ENCODE data around the gene UQCC5.

DNA sequence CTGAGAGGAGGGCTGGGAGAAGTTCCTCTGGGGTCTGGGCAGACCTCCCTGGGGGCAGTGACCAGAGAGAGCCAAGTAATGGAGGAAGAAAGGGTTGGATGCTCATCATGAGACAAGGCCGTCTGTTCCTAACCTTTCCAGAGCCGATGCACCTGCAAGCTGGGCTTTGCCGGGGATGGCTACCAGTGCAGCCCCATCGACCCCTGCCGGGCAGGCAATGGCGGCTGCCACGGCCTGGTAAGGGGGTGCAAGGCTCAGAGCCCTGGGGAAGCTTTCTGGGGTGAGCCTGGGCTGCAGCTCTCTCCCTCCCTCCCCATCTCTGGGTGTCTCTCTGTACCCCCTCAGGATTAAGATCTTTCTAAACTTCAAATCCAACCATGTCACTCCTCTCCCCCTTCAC lies 24.9 kb upstream of the UQCC5 start:
- TF ChIP-seq POLR2A (IDR thresholded peaks at IDR 0.05) (no peak), EP300 (IDR thresholded peaks at IDR 0.05) (no peak), POLR2AphosphoS5 (IDR thresholded peaks at IDR 0.05) (no peak)

Data from stomach (tissue), 4 donors.